ENCODE data around the gene SGSM2. TPM values are rescaled to one million over a fixed set of nuclear protein-coding genes. Genes with fewer than 3 reads are reported as not detected.
A peak's percentile ranks its signal among the peaks of the same experiment; 100 is the strongest.

The SGSM2 gene
- total and polyA plus RNA-seq, 2 experiments from 2014 or later: 99.3 to 106 TPM

DNA sequence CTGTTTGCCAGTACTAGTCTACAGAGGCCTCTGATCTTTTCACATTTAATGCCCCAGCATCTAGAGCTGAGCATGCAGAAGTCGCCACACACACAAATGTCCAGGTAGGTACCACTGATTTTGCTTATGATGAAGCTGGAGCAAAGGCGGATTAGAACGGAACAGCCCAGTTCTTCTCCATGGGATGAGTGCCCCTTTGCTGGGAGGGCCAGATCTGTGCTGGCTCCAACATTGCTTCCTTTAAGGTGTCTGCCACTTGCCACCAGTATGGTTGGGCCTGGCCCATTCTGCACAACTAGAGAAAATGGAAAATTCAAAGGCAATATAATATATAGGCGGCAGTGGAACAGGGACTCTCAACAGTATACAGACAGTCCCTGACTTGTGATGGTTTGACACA is 65.7 kb downstream of the SGSM2 start:
- Histone ChIP-seq H3K36me3 (no peaks in the 10 kb centered on the region), H3K27me3 (no peaks in the 10 kb centered on the region), H3K27ac (no peak overlapping the region), H3K9me3 (ENCODE audit: low read depth) (no peaks in the 10 kb centered on the region), H3K4me3 (no peak overlapping the region), H3K4me1 (ENCODE audit: low read depth) (peaks cover 19% of the 10 kb centered on the region)
- no peak for DNase-seq (ENCODE audit: low read depth in 1 of 2, low spot score in 1 of 2)
- TF ChIP-seq CTCF (IDR thresholded peaks at IDR 0.05; ENCODE audit: low read depth, low read length): no peak

DNA sequence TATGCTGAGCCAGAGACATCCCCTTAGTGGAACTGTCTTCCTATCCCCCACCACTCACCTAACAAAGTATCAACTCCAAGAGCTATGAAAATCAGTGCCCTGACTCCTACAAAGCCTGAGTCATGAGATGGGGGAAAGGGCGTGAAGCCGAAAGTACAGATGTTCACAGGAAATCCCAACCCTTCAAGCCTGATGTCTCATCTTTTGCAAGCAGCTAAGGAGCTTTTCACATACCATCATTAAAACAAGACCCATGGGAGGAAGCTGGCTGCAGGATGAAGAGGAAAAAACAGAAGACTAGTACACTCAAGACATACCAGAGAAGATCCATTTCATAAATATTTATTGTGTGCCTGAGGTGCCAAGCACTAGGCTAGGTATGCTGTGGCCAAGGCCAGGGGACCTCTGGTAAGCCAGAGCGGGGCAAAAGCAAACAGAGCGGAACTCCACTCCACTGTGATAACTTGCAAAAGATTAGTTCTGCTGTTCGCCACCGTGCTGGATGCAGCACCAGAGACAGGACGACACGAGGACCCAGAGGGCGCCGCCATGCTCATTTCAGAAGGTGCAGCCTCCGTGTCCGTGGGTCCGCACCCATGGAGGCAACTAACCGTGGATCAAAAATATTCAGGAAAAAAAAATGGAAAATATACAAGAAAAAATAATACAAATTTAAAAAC is 68.1 kb downstream of the SGSM2 start:
- H3K4me1 ChIP-seq (ENCODE audit: low read depth): peaks cover 12% of the 10 kb centered on the region
- no peaks in the 10 kb centered on the region for H3K9me3 ChIP-seq (ENCODE audit: low read depth)
- no peaks in the 10 kb centered on the region for H3K36me3 ChIP-seq
- no peak overlapping the region for H3K27ac ChIP-seq
- no peaks in the 10 kb centered on the region for H3K27me3 ChIP-seq
- H3K4me3 ChIP-seq: no peak overlapping the region
- TF ChIP-seq CTCF (IDR thresholded peaks at IDR 0.05; ENCODE audit: low read depth, low read length): no peak
- DNase-seq (ENCODE audit: low read depth in 1 of 2, low spot score in 1 of 2): peak in 1 of 2 donors; percentile 89

DNA sequence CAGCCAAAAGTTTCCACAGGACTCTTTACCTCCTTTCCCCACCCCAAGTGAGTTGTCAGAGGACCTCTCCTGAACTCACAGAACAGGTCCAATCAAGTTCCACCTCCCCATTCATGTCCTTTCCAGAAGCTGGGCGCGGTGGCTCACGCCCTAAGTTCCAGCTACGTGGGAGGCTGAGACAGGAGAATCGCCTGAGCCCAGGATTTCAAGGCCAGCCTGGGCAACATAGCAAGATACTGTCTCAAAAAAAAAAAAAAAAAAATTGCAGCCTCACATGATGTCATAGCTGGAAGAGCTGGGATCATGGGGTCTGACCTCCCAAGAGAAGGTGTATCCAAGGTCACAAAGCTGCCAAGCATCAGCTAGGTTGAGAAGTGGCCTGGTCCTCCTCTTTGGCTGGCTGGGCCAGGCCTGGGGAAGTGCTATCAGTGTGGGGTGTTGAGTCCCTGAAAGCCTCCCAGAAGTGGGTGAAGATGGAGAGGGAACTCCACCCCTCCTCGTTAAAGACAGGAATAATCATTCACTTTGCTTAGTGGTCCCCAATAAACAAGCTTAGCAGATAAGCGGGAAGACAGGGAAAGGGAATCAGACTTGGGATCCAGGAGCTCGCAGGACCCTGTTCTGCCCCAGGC is 69.1 kb downstream of the SGSM2 start:
- DNase-seq (ENCODE audit: low read depth in 1 of 2, low spot score in 1 of 2): no peak
- Histone ChIP-seq H3K27ac (peak overlapping the region; percentile 80), H3K27me3 (no peaks in the 10 kb centered on the region), H3K4me1 (ENCODE audit: low read depth) (peaks cover 12% of the 10 kb centered on the region), H3K9me3 (ENCODE audit: low read depth) (no peaks in the 10 kb centered on the region), H3K4me3 (no peak overlapping the region), H3K36me3 (no peaks in the 10 kb centered on the region)
- no peak for TF ChIP-seq CTCF (IDR thresholded peaks at IDR 0.05; ENCODE audit: low read depth, low read length)

DNA sequence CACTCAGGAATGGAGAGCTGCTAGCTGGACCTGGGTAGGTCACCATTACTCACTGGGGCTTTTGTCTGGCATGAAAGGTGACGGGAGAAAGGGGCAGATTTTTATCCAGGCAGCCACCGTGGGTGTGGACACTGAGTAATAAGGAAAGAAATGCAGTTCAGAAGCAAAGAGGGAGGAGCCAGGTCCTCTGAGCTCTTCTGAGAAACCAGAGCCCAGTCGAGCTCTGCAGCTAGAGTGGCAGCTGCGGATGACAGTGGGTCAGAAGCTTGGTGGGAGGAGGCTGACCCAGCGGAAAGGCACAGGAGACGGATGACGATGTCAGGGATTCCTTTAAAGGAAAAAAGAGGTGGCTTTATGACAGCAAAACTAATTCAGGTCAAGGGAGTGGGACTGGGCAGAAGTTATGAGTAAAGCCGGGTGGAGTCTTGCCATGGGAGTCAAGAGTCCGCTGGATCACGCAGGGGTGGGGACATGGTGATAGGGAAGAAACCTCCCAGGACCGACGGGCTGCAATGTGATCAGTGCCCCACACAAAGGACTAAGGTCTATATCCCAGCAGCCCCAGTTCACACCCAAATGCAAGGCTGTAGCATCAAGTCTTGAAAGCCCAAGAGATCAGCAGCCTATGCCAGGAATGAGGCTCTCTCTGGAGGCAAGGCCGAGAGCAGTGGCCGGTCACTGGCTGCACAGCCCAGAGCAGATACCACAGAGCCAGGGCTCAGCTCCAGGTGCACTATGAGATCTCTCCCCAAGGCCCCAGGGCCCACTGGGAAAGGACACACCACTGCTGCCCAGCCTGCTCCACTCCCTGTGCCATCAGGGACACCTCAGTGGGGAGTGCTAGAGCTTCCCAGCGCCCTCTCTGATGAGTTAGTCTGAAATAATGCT is 69.8 kb downstream of the SGSM2 start:
- H3K4me1 ChIP-seq (ENCODE audit: low read depth): peaks cover 12% of the 10 kb centered on the region
- H3K27me3 ChIP-seq: no peaks in the 10 kb centered on the region
- no peak for TF ChIP-seq CTCF (IDR thresholded peaks at IDR 0.05; ENCODE audit: low read depth, low read length)
- no peaks in the 10 kb centered on the region for H3K9me3 ChIP-seq (ENCODE audit: low read depth)
- peak overlapping the region; percentile 80 for H3K27ac ChIP-seq
- H3K4me3 ChIP-seq: no peak overlapping the region
- peak in 1 of 2 donors; percentile 79 for DNase-seq (ENCODE audit: low read depth in 1 of 2, low spot score in 1 of 2)
- no peaks in the 10 kb centered on the region for H3K36me3 ChIP-seq

DNA sequence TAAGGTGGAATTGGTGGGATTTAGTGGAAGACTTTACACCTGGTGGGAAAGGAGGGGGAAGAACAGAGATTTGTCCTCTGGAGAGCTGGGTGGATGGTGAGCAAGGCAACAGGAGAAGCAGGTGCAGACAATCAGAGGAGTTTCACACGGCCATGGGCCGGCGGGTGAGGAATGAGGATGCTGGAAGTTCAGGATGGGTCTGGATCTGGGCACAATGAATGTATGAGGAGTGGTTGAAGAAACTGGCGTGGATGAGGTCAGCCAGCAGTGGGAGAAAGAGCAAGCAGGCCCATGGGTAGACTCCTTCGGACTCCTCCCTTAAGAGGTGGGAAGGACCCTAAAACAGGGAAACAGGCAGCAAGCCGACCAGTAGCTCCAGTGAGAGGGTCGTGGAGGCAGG is 73.7 kb downstream of the SGSM2 start:
- H3K27me3 ChIP-seq: no peaks in the 10 kb centered on the region
- H3K36me3 ChIP-seq: no peaks in the 10 kb centered on the region
- no peaks in the 10 kb centered on the region for H3K9me3 ChIP-seq (ENCODE audit: low read depth)
- H3K4me1 ChIP-seq (ENCODE audit: low read depth): peaks cover 7% of the 10 kb centered on the region
- no peak overlapping the region for H3K4me3 ChIP-seq
- no peak overlapping the region for H3K27ac ChIP-seq
- DNase-seq (ENCODE audit: low read depth in 1 of 2, low spot score in 1 of 2): no peak
- no peak for TF ChIP-seq CTCF (IDR thresholded peaks at IDR 0.05; ENCODE audit: low read depth, low read length)
